ENCODE results near the gene PFKM.

PFKM gene

GRCh38 chr12:48187916-48188695, 68.9 kb downstream of the PFKM start:
- no peak for DNase-seq (ENCODE audit: low read depth)

GRCh38 chr12:48189331-48190125, 70.4 kb downstream of the PFKM start:
- DNase-seq (ENCODE audit: low read depth): peak; percentile 51

- no peak for DNase-seq (ENCODE audit: low read depth)
Observed at GRCh38 chr12:48191096-48191495, 71.9 kb downstream of the PFKM start.

DNA sequence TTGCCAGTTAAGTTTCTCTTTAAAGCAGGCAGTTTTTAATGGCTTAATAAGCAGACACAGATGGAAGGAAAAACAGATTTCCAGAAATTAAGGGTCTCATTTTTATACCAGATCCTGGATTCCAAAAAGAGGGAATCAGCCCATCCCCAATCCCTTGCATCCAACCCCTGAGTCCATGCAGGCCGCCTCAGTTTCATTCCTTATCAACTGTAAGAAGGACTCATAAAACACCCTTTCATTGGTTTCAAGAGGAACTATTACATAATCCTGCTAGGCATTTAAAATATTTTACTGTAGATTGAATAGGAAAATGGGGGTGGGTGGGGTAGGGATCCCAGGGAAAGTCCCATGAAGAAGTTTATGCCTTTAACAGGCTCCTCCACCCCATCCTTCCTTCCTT, 73.7 kb downstream of the PFKM start:
- no peak for DNase-seq (ENCODE audit: low read depth)

- no peak for DNase-seq (ENCODE audit: low read depth)
Observed at GRCh38 chr12:48193623-48194022, 74.5 kb downstream of the PFKM start.

GRCh38 chr12:48194799-48195201, 75.6 kb downstream of the PFKM start:
- DNase-seq (ENCODE audit: low read depth): no peak
